GM12878 (cell line): Measurements from ENCODE around the gene SIGLEC10. TPM values are rescaled to one million over a fixed set of nuclear protein-coding genes. Genes with fewer than 3 reads are reported as not detected.

ENCODE experiments used
- ATAC-seq: fragments of 200-7000 bp; cut with Tn5 transposase; 3 replicates; pipeline ENCODE4 v1.9.1; 2020; ENCODE audit warnings: mild to moderate bottlenecking, moderate library complexity
- BruUV-seq: library from RNA; stranded (reverse); fragments of 400-500 nt; replicated peaks from 2 replicates; lab custom pipeline; 2021; lab: Mats Ljungman, UMichigan
- CTCF ChIA-PET: fragments of 300-600 bp; sonication (Branson Sonifier 250); formaldehyde crosslinking; extraction: SDS; loops from one replicate; lab custom pipeline; 2021; ENCODE audit warnings: inconsistent platforms; lab: Yijun Ruan, JAX
- POLR2A ChIA-PET: fragments of 350-600 bp; formaldehyde crosslinking; extraction: SDS; loops from one replicate; lab custom pipeline; 2021; ENCODE audit warnings: inconsistent platforms; lab: Charles Lee
- RAD21 ChIA-PET: fragments of 300-600 bp; sonication (Branson Sonifier 250); formaldehyde crosslinking; loops from one replicate; lab custom pipeline; 2023; ENCODE audit warnings: antibody characterized with exemption; ENCODE audit not compliant: unreplicated experiment; lab: Charles Lee
- SMC1A ChIA-PET: fragments of 300-600 bp; sonication (Branson Sonifier 250); formaldehyde crosslinking; loops from one replicate; lab custom pipeline; 2023; ENCODE audit not compliant: unreplicated experiment, uncharacterized antibody; lab: Charles Lee
- DNase-seq: peaks from one replicate; pipeline ENCODE4 v3.0.0-alpha.2; 2011; ENCODE audit warnings: low read depth, low spot score
- FAIRE-seq: peaks from 3 replicates; lab custom pipeline; 2011; peaks lifted over from hg19 to GRCh38; lab: Jason Lieb, UNC
- H2AFZ ChIP-seq: 2 replicates; pipeline ENCODE4 v1.6.0; 2011; ENCODE audit warnings: low read depth, low read length, control low read depth; ENCODE audit not compliant: control insufficient read depth
- H3K27ac ChIP-seq: 2 replicates; pipeline ENCODE4 v1.5.1; 2011; ENCODE audit warnings: control low read depth; ENCODE audit not compliant: control insufficient read depth, insufficient read depth
- H3K27me3 ChIP-seq, 2 experiments: replicated peaks in 1 of 2; 2 replicates each; pipeline versions ENCODE4 v1.6.0 to v1.6.1; 2011; ENCODE audit warnings: low read length in 1 of 2; ENCODE audit not compliant: control insufficient read depth in 2 of 2, insufficient read depth in 2 of 2
- H3K36me3 ChIP-seq, 2 experiments: 2 replicates each; pipeline ENCODE4 v1.5.1; 2011; ENCODE audit warnings: low read length in 1 of 2; ENCODE audit not compliant: control insufficient read depth in 2 of 2, insufficient read depth in 2 of 2
- H3K4me1 ChIP-seq: 2 replicates; pipeline ENCODE4 v1.6.1; 2011; ENCODE audit warnings: mild to moderate bottlenecking, low read length, moderate library complexity, mixed read lengths; ENCODE audit not compliant: control insufficient read depth, insufficient read depth
- H3K4me2 ChIP-seq: 2 replicates; pipeline ENCODE4 v1.6.0; 2011; ENCODE audit warnings: control low read depth; ENCODE audit not compliant: control insufficient read depth, insufficient read depth
- H3K4me3 ChIP-seq: fragments of 200-600 bp; sonication (generic); 2 replicates; pipeline ENCODE4 v1.5.1; 2016
- H3K79me2 ChIP-seq: 2 replicates; pipeline ENCODE4 v1.6.0; 2011; ENCODE audit warnings: low read length; ENCODE audit not compliant: control insufficient read depth, insufficient read depth
- H3K9ac ChIP-seq: 2 replicates; pipeline ENCODE4 v1.8.0; 2011; ENCODE audit warnings: low read length, control low read depth, mixed read lengths; ENCODE audit not compliant: control insufficient read depth, insufficient read depth
- H3K9me3 ChIP-seq: replicated peaks from 3 replicates; pipeline ENCODE4 v1.5.1; 2011; ENCODE audit warnings: mild to moderate bottlenecking, low read length; ENCODE audit not compliant: control insufficient read depth, insufficient read depth
- H4K20me1 ChIP-seq: 2 replicates; pipeline ENCODE4 v1.6.0; 2011; ENCODE audit not compliant: control insufficient read depth, insufficient read depth
- ATF7 ChIP-seq: fragments of 450-650 bp; IDR thresholded peaks from 2 replicates; pipeline ENCODE4 v1.6.1; 2016; ENCODE audit warnings: low read depth, mild to moderate bottlenecking
- NBN ChIP-seq: fragments of 450-650 bp; IDR thresholded peaks from 2 replicates; pipeline ENCODE4 v1.6.1; 2016
- NRF1 ChIP-seq: conservative IDR thresholded peaks from 2 replicates; pipeline ENCODE4 v1.6.1; 2011; ENCODE audit warnings: mild to moderate bottlenecking, low read depth, low read length, improper control_type of control experiment
- POLR2AphosphoS5 ChIP-seq: IDR thresholded peaks from 2 replicates; pipeline ENCODE4 v1.6.1; 2011; ENCODE audit warnings: mild to moderate bottlenecking, low read length, inconsistent platforms
- SREBF2 ChIP-seq: IDR thresholded peaks from 2 replicates; pipeline ENCODE4 v1.6.1; 2012; ENCODE audit warnings: mild to moderate bottlenecking, low read length
- TARDBP ChIP-seq: IDR thresholded peaks from 2 replicates; pipeline ENCODE4 v1.6.1; 2016; ENCODE audit warnings: borderline replicate concordance
- WGBS: methylation state at CpG from one replicate; pipeline ENCODE4 v1.1.6; 2016; ENCODE audit warnings: low lambda C conversion rate; ENCODE audit not compliant: insufficient replicate concordance, insufficient coverage; ENCODE audit errors: missing lambda C conversion rate; 5-methylcytosine and 5-hydroxymethylcytosine counted together
- in situ Hi-C: fragments of 300-500 bp; cut with MboI; formaldehyde crosslinking; loops from 9 replicates; pipeline ENCODE4 v1.14.3; 2018; ENCODE audit warnings: mixed read lengths
- intact Hi-C: fragments of 100-400 bp; cut with micrococcal nuclease; formaldehyde crosslinking; loops from one replicate; pipeline ENCODE4 v1.14.2; 2022; ENCODE audit not compliant: unreplicated experiment
- polyA plus RNA-seq, 11 experiments: library from polyadenylated mRNA; depleted of rRNA in 4 of 11; unstranded in 6 of 11; stranded (reverse) in 5 of 11; fragments of >200 nt; fragmentation: Nextera tagmentation in 4 of 11; fragmentation: Illumina TruSeq in 1 of 11; extraction: Ambion mirVana in 4 of 11; extraction: Trizol in 1 of 11; gene quantifications; 1 replicate in 1 of 11; 2 replicates in 10 of 11; pipeline versions ENCODE4 v1.2.1 to v1.2.3, GENCODE V29; 2011 to 2016; ENCODE audit warnings: inconsistent platforms in 2 of 11, missing spikeins in 2 of 11, low read depth in 1 of 11
- total RNA-seq, 4 experiments: library from RNA; depleted of rRNA in 3 of 4; stranded (reverse); fragments of >200 nt in 3 of 4; fragmentation: Illumina TruSeq in 1 of 4; extraction: Trizol in 1 of 4; gene quantifications; 2 replicates each; pipeline versions ENCODE4 v1.2.1 to v1.2.3, GENCODE V29; 2013 to 2021
- TF ChIP-seq, protein P1 (sequence below): fragments of 150-350 bp; IDR thresholded peaks from 2 replicates; pipeline ENCODE4 v1.6.1; 2016; ENCODE audit warnings: low read depth, low read length
- TF ChIP-seq, protein P2 (sequence below): fragments of 450-650 bp; IDR thresholded peaks from 2 replicates; pipeline ENCODE4 v1.6.1; 2016; ENCODE audit warnings: mild to moderate bottlenecking
- TF ChIP-seq, protein P3 (sequence below): fragments of 450-650 bp; IDR thresholded peaks from 2 replicates; pipeline ENCODE4 v1.6.1; 2018; ENCODE audit warnings: mild to moderate bottlenecking, low read depth, moderate library complexity; ENCODE audit not compliant: partially characterized antibody
- TF ChIP-seq, protein P4 (sequence below): fragments of 150-350 bp; IDR thresholded peaks from 2 replicates; pipeline ENCODE4 v1.6.1; 2014; ENCODE audit warnings: mild to moderate bottlenecking, low read depth, low read length
- TF ChIP-seq, protein P5 (sequence below): fragments of 450-650 bp; formaldehyde crosslinking; IDR thresholded peaks from 2 replicates; pipeline ENCODE4 v1.4.0; 2022; ENCODE audit warnings: mild to moderate bottlenecking, moderate library complexity

Gene SIGLEC10
- total and polyA plus RNA-seq, 10 of the 15 experiments (the other 5 are each of a cell fraction or from before 2014, with no cell fraction given) = 2.3 to 16.8 (median 7.8) TPM

DNA sequence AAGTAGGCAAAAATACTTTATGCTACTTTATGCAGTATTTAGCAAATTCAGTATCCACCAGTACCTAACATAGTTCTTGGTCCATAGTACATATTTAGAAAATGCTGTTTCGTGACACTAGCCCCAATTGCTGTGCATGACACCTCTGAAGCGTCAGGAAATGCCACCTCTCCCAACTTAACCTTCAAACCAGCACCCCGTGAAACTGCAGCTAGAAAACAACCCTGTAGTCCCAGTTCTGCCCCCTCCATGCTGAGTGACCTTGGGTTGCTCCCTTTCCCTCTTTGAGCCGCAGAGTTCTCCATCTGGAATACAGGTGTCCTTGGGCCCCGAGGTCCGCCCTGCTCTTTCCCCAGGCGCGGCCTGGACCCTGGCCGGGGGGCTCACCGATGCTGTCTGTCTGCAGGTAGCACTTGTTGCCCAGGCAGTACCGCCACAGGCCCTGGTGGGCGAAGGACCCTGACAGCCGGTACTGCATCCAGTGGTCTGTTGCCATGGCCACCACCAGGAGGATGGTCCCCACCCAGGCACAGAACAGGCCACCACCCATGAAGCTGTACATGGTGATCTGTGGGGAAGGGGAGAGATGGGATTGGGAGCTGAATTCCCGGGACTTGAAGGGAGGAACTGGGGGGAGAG, 30.4 kb downstream of the SIGLEC10 start:
- H3K9me3 ChIP-seq = no peaks in the 10 kb centered on the region
- in situ Hi-C loops (loop anchor here (25.0 kb wide), 1 partner anchor 1150 kb away; the partner anchor contains the start of gene ZNF808), intact Hi-C loops (no loop called here)
- ATAC-seq = no peak
- no peak overlapping the region for H3K27ac ChIP-seq
- no peak for FAIRE-seq
- H3K79me2 ChIP-seq = no peaks in the 10 kb centered on the region
- ChIA-PET SMC1A (no interaction called here), POLR2A (interaction anchor here (1.0 kb wide), 1 partner anchor 30 kb away, joined by 3 read pairs; the partner anchor contains the start of gene SIGLEC10), CTCF (interaction anchor here (0.8 kb wide), 1 partner anchor 30 kb away, joined by 3 read pairs; the partner anchor contains the start of gene SIGLEC10), RAD21 (no interaction called here)
- no peaks in the 10 kb centered on the region for H3K36me3 ChIP-seq
- no peak overlapping the region for H3K9ac ChIP-seq
- DNase-seq = no peak
- no TSS peak for BruUV-seq
- no peak overlapping the region for H3K4me2 ChIP-seq
- H3K27me3 ChIP-seq = no peaks in the 10 kb centered on the region
- peaks cover 9% of the 10 kb centered on the region for H3K4me1 ChIP-seq
- no peak overlapping the region for H2AFZ ChIP-seq
- no peaks in the 10 kb centered on the region for H4K20me1 ChIP-seq
- 65% methylated on average over 14 of the region's 14 CpGs for WGBS
- H3K4me3 ChIP-seq = no peak overlapping the region
- TF ChIP-seq, protein P1, sequence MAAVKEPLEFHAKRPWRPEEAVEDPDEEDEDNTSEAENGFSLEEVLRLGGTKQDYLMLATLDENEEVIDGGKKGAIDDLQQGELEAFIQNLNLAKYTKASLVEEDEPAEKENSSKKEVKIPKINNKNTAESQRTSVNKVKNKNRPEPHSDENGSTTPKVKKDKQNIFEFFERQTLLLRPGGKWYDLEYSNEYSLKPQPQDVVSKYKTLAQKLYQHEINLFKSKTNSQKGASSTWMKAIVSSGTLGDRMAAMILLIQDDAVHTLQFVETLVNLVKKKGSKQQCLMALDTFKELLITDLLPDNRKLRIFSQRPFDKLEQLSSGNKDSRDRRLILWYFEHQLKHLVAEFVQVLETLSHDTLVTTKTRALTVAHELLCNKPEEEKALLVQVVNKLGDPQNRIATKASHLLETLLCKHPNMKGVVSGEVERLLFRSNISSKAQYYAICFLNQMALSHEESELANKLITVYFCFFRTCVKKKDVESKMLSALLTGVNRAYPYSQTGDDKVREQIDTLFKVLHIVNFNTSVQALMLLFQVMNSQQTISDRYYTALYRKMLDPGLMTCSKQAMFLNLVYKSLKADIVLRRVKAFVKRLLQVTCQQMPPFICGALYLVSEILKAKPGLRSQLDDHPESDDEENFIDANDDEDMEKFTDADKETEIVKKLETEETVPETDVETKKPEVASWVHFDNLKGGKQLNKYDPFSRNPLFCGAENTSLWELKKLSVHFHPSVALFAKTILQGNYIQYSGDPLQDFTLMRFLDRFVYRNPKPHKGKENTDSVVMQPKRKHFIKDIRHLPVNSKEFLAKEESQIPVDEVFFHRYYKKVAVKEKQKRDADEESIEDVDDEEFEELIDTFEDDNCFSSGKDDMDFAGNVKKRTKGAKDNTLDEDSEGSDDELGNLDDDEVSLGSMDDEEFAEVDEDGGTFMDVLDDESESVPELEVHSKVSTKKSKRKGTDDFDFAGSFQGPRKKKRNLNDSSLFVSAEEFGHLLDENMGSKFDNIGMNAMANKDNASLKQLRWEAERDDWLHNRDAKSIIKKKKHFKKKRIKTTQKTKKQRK = no peak
- TF ChIP-seq, protein P2, sequence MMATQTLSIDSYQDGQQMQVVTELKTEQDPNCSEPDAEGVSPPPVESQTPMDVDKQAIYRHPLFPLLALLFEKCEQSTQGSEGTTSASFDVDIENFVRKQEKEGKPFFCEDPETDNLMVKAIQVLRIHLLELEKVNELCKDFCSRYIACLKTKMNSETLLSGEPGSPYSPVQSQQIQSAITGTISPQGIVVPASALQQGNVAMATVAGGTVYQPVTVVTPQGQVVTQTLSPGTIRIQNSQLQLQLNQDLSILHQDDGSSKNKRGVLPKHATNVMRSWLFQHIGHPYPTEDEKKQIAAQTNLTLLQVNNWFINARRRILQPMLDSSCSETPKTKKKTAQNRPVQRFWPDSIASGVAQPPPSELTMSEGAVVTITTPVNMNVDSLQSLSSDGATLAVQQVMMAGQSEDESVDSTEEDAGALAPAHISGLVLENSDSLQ = no peak
- TF ChIP-seq ATF7 = no peak
- TF ChIP-seq, protein P3, sequence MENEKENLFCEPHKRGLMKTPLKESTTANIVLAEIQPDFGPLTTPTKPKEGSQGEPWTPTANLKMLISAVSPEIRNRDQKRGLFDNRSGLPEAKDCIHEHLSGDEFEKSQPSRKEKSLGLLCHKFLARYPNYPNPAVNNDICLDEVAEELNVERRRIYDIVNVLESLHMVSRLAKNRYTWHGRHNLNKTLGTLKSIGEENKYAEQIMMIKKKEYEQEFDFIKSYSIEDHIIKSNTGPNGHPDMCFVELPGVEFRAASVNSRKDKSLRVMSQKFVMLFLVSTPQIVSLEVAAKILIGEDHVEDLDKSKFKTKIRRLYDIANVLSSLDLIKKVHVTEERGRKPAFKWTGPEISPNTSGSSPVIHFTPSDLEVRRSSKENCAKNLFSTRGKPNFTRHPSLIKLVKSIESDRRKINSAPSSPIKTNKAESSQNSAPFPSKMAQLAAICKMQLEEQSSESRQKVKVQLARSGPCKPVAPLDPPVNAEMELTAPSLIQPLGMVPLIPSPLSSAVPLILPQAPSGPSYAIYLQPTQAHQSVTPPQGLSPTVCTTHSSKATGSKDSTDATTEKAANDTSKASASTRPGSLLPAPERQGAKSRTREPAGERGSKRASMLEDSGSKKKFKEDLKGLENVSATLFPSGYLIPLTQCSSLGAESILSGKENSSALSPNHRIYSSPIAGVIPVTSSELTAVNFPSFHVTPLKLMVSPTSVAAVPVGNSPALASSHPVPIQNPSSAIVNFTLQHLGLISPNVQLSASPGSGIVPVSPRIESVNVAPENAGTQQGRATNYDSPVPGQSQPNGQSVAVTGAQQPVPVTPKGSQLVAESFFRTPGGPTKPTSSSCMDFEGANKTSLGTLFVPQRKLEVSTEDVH = no peak
- no peak for TF ChIP-seq TARDBP
- TF ChIP-seq, protein P4, sequence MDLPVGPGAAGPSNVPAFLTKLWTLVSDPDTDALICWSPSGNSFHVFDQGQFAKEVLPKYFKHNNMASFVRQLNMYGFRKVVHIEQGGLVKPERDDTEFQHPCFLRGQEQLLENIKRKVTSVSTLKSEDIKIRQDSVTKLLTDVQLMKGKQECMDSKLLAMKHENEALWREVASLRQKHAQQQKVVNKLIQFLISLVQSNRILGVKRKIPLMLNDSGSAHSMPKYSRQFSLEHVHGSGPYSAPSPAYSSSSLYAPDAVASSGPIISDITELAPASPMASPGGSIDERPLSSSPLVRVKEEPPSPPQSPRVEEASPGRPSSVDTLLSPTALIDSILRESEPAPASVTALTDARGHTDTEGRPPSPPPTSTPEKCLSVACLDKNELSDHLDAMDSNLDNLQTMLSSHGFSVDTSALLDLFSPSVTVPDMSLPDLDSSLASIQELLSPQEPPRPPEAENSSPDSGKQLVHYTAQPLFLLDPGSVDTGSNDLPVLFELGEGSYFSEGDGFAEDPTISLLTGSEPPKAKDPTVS = no peak
- no peak for TF ChIP-seq NBN
- no peak for TF ChIP-seq NRF1
- TF ChIP-seq SREBF2 = no peak
- TF ChIP-seq, protein P5, sequence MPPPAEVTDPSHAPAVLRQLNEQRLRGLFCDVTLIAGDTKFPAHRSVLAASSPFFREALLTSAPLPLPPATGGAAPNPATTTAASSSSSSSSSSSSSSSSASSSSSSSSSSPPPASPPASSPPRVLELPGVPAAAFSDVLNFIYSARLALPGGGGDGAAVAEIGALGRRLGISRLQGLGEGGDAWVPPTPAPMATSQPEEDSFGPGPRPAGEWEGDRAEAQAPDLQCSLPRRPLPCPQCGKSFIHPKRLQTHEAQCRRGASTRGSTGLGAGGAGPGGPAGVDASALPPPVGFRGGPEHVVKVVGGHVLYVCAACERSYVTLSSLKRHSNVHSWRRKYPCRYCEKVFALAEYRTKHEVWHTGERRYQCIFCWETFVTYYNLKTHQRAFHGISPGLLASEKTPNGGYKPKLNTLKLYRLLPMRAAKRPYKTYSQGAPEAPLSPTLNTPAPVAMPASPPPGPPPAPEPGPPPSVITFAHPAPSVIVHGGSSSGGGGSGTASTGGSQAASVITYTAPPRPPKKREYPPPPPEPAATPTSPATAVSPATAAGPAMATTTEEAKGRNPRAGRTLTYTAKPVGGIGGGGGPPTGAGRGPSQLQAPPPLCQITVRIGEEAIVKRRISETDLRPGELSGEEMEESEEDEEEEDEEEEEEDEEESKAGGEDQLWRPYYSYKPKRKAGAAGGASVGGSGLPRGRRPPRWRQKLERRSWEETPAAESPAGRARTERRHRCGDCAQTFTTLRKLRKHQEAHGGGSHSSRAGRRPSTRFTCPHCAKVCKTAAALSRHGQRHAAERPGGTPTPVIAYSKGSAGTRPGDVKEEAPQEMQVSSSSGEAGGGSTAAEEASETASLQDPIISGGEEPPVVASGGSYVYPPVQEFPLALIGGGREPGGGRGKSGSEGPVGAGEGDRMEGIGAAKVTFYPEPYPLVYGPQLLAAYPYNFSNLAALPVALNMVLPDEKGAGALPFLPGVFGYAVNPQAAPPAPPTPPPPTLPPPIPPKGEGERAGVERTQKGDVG (CRISPR knock-in tag) = no peak
- TF ChIP-seq POLR2AphosphoS5 = no peak
